NCI-H128 (cell line): ENCODE data around the gene DIO3.
A peak's percentile ranks its signal among the peaks of the same experiment; 100 is the strongest.

Experiments used
- DNase-seq: peaks from one replicate; lab custom pipeline; 2025; ENCODE audit not compliant: unreplicated experiment; lab: John Stamatoyannopoulos, UW

The DIO3 gene

DNA sequence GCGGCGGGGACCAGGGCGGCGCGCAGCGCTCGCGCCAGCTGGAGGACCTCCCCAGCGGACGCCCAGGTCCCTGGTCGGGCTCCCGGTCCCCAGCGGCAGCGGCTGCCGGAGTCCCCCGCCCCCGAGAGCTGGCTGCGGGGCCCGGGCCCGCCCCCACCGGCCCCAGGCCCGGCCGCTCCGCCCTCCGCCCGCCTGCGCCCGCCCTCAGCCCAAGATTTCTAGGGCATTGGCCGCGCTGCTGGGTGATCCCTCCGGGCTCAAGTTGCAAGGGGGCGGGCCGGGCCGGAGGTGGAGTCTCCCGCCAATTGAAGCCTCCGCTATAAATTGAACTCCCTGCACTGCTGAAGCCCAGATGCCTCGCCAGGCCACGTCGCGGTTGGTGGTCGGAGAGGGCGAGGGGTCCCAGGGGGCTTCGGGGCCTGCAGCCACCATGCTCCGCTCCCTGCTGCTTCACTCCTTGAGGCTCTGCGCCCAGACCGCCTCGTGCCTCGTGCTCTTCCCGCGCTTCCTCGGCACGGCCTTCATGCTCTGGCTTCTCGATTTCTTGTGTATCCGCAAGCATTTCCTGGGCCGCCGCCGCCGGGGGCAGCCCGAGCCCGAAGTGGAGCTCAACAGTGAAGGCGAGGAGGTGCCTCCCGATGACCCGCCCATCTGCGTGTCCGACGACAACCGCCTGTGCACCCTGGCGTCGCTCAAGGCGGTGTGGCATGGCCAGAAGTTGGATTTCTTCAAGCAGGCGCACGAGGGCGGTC, at the start of gene DIO3:
Gene DIO3, plus strand, starts transcription at position 351 of the 752 bp plus-strand sequence.
- peak; percentile 38 for DNase-seq

DNA sequence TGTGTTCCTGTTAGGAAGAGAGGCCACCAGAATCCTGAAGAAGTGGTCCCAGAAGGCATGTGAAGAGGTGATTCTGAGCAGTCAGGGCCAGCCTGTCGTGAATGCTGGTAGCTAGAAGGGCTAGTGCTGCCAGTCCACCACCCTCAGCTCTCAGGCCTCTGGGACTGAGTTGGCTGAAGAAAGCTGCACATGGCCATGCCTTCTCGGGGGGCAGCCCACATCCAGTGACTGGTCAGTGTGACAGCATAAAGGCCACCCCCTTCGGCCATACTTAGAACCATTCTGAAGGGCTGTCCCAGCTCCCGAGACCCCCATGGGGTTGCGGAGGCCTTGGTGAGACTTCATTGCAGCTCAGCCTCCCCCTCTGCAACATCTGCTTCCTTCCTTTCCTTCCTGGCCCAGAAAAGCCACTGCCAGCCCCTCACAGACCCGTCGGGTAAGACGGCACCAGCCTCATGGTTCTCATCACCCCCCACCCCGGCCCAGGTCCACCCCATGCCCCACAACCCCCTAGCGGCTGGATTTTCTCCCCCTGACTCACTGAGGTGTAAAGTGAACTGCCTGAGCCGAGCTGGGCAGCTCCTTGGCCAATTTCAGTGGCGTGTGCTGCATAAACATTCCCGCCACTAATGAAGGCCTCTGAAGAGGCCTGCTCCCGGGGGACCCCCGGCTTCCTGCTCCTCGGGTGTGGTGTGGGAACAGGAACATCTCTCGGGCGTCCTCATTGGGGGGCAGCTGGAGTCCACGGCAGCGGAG, 49.5 kb upstream of the DIO3 start:
- no peak for DNase-seq

DNA sequence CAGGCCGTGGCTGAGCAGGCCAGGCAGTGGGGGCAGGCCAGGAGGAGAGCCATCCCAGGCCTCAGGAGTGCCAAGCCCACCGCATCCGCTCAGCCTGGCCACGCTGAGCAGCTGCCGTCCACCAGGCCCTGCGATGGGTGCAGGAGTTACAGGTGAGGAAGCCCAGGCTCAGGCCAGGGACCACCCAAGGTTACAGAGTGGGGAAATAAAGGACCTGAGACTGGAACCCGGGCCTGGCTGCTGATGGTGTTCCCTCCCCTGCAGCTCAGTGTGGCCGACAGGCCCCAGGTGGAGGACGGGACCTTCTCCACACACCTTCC, 49.0 kb upstream of the DIO3 start:
- DNase-seq, result no peak

GRCh38 chr14:101514136-101514535, 47.2 kb upstream of the DIO3 start:
- no peak for DNase-seq

DNA sequence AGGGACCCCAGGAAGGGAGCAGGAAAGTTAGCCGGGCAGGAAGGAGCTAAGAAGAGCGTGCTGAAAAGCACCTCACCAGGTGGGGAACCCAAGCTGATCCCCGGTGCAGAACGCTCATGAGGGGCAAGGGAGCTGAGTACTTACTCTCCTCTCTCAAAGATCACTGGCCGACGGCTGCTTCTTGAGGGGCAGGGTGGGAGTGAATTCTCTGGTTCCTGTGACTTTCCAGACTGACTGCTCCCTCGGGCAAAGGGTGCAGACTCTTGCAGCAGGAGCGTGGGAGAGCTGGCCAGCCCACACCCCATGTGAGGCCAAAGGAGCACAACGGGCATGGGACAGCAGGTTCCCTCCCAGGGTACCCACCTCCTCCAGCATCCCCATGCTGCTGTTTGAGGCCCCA, 44.9 kb upstream of the DIO3 start:
- no peak for DNase-seq

- no peak for DNase-seq
These were observed 42.5 kb upstream of the DIO3 start for GRCh38 chr14:101518611-101519473.

DNA sequence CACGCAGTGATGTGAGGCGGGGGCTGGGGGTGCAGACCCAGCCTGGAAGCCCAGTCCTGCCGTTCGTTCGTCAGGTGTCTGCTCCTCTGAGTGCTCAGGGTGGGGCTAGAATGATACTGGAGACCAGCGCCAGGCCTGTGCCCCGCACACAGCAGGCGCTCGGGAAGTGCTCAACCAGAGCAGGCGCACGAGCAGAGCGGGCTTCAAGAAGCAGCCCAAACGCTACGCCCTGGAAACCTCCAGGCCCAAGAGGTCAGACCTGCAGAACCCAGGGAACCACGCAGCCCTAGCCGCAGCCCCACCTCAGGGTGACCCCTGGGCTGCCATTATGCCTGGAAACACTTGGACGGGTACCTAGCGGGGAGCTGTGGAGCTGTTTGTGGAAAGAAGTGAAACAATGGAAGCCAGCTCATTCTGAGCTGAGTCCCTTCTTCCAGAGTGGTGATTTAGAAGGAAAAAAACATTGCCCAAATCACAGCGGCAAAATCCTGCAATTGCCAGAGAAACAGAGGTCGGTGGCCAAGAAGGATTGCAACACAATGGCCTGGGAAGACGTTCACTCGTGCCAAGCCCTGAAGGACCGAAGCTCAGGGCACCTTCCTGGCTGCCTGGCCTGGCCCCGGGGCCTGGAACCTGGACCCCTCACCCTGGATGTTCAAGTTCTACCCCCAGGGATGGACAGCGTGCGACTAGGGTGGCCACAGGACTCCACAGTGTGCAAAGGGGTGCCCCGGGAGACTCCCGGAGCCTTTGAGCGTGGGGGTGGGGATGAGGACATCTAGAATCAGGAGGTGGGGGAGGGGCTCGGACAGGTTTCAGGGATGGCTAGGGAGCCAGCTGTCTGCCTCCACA, 40.4 kb upstream of the DIO3 start:
- DNase-seq, result no peak

- DNase-seq, result no peak
These were observed 39.8 kb upstream of the DIO3 start for GRCh38 chr14:101521473-101521915.

- no peak for DNase-seq
These were observed 39.3 kb upstream of the DIO3 start for GRCh38 chr14:101521978-101522377.

- DNase-seq, result no peak
These were observed 35.4 kb upstream of the DIO3 start for GRCh38 chr14:101525640-101526527.

DNA sequence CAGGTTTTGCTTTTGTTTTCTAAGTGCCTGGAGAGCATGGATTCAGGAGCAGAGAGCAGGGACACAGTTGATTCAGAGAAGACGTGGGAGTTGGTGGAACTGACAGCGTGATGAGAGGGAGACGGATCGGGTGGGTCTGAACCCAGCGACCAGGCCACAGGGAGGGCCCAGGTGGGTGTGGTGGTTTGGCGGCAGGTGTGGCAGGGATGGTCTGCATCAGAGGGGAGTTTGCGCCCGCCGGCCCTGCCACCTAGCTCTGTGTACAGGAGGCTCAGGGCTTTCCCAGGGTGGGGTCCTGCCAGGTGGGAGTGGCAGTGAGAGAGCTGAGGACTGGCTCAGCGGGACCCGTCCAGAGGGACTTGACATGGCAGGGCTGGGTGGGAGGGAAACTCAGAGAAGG, 33.3 kb upstream of the DIO3 start:
- no peak for DNase-seq

GRCh38 chr14:101529079-101529478, 32.2 kb upstream of the DIO3 start:
- no peak for DNase-seq

DNA sequence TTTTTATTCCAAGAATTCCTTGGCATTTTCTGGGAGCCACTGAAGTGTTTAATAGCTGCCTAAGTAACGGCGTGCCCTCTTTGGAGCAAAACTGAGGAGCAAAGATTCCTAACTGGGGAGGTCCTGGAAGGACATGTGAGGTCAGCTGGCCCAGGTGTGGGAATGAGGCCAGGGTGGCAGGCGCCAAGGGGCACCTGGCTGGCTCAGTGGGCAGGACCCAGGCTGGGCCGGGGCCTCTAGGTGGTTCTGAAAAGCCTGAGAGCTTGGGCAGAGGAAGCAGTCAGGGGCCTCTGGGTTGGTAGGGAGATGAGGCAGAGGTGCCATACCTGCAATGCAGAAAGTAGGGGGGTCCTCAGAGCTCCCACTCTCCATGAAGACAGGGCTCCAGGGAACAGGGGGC, 27.1 kb upstream of the DIO3 start:
- no peak for DNase-seq

DNA sequence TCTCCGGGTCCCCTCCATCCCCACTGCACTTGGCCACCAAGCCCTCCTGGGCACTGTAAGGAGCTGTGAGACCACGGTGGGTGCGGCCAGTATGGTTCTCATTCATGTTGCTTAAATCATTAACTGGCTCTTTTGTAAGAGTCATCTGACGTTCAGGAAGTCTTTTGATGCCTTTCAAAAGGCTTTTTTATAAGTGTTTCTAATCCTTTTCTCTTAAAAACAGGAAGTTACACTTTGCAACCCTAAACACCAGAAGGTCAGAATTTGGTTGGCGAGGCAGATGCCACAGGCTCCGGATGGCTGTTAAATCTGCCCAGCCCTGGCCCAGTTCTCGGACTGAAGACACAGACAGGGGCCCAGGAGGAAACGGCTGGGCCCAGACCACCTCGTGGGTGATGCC, 26.1 kb upstream of the DIO3 start:
- DNase-seq, result no peak

- DNase-seq, result no peak
These were observed 25.5 kb upstream of the DIO3 start for GRCh38 chr14:101535701-101536207.

DNA sequence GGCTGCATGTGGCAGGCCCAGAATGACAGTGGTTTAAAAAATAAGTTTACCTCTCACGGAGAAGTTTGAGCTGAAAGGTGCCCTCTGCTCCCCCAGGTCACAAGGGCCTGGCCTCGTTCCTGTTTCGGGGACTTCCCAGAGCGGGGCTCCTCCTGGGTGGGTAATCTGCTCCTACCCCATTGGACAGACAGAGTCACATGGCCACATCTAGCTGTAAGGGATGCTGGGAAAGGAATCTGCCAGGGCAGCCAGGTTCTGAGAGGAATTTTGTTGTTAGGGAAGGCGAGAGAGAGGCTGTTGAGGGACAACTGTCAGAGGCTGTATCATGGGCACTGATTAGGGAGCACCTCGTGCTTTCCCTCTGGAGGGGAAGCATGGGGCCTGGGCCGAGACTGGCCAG, 24.0 kb upstream of the DIO3 start:
- no peak for DNase-seq

GRCh38 chr14:101538878-101539277, 22.4 kb upstream of the DIO3 start:
- no peak for DNase-seq

DNA sequence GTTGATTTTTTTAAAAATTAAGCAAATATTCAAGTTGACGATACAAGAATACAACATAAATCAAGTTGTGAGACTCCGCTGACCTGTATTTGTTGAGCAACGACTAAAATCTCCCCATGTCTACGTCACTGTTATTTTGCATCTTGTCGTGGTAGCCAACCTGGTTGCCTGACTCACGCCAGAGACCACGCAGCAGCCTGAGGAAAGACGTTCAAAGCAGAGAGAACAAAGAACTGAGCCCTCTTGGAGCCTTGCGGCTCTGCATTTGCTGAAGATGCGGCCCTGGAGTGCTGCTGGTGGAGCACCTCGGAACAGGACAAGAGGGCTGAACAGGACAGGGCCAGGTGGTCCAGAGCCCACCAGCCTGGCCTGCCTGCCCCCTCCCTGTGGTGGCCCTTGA, 21.4 kb upstream of the DIO3 start:
- DNase-seq, result no peak
